Measurements from ENCODE around the gene UGT1A5. TPM values are rescaled to one million over a fixed set of nuclear protein-coding genes. Genes with fewer than 3 reads are reported as not detected.

Gene UGT1A5
- total and polyA plus RNA-seq, 2 experiments from 2014 or later = not detected

DNA sequence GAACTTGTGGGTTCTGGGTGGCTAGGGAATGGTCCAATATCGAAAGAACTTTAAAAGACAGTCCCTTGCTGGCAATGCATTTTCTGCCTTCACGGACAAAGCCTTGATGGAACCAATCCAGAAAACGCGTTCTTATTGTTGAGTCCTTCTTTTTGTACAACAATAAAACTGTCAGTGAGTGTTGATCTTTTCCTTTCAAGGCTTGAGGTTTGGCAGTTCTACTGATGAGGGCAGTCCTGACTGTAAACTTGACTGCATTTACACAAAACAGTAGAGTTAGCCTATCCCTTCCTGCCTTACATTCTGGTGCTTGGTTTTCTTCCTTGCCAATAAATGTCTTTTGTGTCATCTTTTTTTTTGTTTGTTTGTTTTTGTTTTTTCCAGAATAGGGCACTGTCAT, 33.5 kb upstream of the UGT1A5 start:
- H3K27me3 Mint-ChIP-seq (ENCODE audit: insufficient read depth, low read depth, poor library complexity) = peaks cover 4% of the 10 kb centered on the region

More for the DNA sequence above, 33.5 kb upstream of the UGT1A5 start:
- Histone ChIP-seq H3K4me3 (no peak overlapping the region), H3K9me2 (ENCODE audit: insufficient read depth) (no peaks in the 10 kb centered on the region), H3K27ac (ENCODE audit: low read depth) (no peak overlapping the region), H3K4me1 (ENCODE audit: insufficient read depth) (no peaks in the 10 kb centered on the region; the same call in 1 of the 2 replicates), H4K20me1 (replicated peaks; ENCODE audit: insufficient read depth) (no peaks in the 10 kb centered on the region), H3F3A (replicated peaks; ENCODE audit: low read depth) (no peaks in the 10 kb centered on the region), H3K36me3 (ENCODE audit: insufficient read depth) (no peaks in the 10 kb centered on the region), H3K4me2 (no peak overlapping the region), H2AFZ (no peak overlapping the region), H3K79me2 (replicated peaks; ENCODE audit: insufficient read depth) (no peaks in the 10 kb centered on the region), H3K27me3 (ENCODE audit: insufficient read depth) (no peaks in the 10 kb centered on the region)
- no peak for ATAC-seq
- no peaks in the 10 kb centered on the region for H3K36me3 Mint-ChIP-seq (ENCODE audit: low read depth)
- H3K27ac Mint-ChIP-seq = no peak overlapping the region
- TF ChIP-seq JUNB (IDR thresholded peaks at IDR 0.05; ENCODE audit: unreplicated experiment) (no peak), EZH2 (IDR thresholded peaks at IDR 0.05; ENCODE audit: low read depth, unreplicated experiment) (no peak), POLR2AphosphoS5 (IDR thresholded peaks at IDR 0.05; ENCODE audit: low read depth) (no peak), EZH2phosphoT487 (IDR thresholded peaks at IDR 0.05; ENCODE audit: unreplicated experiment) (no peak), ZNF331 (CRISPR knock-in tag; IDR thresholded peaks at IDR 0.05; ENCODE audit: low read depth) (no peak), NANOG (IDR thresholded peaks at IDR 0.05; ENCODE audit: borderline replicate concordance) (no peak), STAT1 (IDR thresholded peaks at IDR 0.05; ENCODE audit: unreplicated experiment) (no peak), CREB1 (CRISPR knock-in tag; IDR thresholded peaks at IDR 0.05; ENCODE audit: low read depth) (no peak), ZNF114 (CRISPR knock-in tag; IDR thresholded peaks at IDR 0.05) (no peak)
- TF ChIP-seq, protein P1, sequence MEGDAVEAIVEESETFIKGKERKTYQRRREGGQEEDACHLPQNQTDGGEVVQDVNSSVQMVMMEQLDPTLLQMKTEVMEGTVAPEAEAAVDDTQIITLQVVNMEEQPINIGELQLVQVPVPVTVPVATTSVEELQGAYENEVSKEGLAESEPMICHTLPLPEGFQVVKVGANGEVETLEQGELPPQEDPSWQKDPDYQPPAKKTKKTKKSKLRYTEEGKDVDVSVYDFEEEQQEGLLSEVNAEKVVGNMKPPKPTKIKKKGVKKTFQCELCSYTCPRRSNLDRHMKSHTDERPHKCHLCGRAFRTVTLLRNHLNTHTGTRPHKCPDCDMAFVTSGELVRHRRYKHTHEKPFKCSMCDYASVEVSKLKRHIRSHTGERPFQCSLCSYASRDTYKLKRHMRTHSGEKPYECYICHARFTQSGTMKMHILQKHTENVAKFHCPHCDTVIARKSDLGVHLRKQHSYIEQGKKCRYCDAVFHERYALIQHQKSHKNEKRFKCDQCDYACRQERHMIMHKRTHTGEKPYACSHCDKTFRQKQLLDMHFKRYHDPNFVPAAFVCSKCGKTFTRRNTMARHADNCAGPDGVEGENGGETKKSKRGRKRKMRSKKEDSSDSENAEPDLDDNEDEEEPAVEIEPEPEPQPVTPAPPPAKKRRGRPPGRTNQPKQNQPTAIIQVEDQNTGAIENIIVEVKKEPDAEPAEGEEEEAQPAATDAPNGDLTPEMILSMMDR (conservative IDR thresholded peaks at IDR 0.05; ENCODE audit: low read depth in 2 of 2) = no peak
- TF ChIP-seq, protein P2, sequence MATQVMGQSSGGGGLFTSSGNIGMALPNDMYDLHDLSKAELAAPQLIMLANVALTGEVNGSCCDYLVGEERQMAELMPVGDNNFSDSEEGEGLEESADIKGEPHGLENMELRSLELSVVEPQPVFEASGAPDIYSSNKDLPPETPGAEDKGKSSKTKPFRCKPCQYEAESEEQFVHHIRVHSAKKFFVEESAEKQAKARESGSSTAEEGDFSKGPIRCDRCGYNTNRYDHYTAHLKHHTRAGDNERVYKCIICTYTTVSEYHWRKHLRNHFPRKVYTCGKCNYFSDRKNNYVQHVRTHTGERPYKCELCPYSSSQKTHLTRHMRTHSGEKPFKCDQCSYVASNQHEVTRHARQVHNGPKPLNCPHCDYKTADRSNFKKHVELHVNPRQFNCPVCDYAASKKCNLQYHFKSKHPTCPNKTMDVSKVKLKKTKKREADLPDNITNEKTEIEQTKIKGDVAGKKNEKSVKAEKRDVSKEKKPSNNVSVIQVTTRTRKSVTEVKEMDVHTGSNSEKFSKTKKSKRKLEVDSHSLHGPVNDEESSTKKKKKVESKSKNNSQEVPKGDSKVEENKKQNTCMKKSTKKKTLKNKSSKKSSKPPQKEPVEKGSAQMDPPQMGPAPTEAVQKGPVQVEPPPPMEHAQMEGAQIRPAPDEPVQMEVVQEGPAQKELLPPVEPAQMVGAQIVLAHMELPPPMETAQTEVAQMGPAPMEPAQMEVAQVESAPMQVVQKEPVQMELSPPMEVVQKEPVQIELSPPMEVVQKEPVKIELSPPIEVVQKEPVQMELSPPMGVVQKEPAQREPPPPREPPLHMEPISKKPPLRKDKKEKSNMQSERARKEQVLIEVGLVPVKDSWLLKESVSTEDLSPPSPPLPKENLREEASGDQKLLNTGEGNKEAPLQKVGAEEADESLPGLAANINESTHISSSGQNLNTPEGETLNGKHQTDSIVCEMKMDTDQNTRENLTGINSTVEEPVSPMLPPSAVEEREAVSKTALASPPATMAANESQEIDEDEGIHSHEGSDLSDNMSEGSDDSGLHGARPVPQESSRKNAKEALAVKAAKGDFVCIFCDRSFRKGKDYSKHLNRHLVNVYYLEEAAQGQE (IDR thresholded peaks at IDR 0.05; ENCODE audit: unreplicated experiment) = no peak
- TF ChIP-seq, protein P3, sequence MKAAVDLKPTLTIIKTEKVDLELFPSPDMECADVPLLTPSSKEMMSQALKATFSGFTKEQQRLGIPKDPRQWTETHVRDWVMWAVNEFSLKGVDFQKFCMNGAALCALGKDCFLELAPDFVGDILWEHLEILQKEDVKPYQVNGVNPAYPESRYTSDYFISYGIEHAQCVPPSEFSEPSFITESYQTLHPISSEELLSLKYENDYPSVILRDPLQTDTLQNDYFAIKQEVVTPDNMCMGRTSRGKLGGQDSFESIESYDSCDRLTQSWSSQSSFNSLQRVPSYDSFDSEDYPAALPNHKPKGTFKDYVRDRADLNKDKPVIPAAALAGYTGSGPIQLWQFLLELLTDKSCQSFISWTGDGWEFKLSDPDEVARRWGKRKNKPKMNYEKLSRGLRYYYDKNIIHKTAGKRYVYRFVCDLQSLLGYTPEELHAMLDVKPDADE (IDR thresholded peaks at IDR 0.05) = no peak
- TF ChIP-seq, protein P4, sequence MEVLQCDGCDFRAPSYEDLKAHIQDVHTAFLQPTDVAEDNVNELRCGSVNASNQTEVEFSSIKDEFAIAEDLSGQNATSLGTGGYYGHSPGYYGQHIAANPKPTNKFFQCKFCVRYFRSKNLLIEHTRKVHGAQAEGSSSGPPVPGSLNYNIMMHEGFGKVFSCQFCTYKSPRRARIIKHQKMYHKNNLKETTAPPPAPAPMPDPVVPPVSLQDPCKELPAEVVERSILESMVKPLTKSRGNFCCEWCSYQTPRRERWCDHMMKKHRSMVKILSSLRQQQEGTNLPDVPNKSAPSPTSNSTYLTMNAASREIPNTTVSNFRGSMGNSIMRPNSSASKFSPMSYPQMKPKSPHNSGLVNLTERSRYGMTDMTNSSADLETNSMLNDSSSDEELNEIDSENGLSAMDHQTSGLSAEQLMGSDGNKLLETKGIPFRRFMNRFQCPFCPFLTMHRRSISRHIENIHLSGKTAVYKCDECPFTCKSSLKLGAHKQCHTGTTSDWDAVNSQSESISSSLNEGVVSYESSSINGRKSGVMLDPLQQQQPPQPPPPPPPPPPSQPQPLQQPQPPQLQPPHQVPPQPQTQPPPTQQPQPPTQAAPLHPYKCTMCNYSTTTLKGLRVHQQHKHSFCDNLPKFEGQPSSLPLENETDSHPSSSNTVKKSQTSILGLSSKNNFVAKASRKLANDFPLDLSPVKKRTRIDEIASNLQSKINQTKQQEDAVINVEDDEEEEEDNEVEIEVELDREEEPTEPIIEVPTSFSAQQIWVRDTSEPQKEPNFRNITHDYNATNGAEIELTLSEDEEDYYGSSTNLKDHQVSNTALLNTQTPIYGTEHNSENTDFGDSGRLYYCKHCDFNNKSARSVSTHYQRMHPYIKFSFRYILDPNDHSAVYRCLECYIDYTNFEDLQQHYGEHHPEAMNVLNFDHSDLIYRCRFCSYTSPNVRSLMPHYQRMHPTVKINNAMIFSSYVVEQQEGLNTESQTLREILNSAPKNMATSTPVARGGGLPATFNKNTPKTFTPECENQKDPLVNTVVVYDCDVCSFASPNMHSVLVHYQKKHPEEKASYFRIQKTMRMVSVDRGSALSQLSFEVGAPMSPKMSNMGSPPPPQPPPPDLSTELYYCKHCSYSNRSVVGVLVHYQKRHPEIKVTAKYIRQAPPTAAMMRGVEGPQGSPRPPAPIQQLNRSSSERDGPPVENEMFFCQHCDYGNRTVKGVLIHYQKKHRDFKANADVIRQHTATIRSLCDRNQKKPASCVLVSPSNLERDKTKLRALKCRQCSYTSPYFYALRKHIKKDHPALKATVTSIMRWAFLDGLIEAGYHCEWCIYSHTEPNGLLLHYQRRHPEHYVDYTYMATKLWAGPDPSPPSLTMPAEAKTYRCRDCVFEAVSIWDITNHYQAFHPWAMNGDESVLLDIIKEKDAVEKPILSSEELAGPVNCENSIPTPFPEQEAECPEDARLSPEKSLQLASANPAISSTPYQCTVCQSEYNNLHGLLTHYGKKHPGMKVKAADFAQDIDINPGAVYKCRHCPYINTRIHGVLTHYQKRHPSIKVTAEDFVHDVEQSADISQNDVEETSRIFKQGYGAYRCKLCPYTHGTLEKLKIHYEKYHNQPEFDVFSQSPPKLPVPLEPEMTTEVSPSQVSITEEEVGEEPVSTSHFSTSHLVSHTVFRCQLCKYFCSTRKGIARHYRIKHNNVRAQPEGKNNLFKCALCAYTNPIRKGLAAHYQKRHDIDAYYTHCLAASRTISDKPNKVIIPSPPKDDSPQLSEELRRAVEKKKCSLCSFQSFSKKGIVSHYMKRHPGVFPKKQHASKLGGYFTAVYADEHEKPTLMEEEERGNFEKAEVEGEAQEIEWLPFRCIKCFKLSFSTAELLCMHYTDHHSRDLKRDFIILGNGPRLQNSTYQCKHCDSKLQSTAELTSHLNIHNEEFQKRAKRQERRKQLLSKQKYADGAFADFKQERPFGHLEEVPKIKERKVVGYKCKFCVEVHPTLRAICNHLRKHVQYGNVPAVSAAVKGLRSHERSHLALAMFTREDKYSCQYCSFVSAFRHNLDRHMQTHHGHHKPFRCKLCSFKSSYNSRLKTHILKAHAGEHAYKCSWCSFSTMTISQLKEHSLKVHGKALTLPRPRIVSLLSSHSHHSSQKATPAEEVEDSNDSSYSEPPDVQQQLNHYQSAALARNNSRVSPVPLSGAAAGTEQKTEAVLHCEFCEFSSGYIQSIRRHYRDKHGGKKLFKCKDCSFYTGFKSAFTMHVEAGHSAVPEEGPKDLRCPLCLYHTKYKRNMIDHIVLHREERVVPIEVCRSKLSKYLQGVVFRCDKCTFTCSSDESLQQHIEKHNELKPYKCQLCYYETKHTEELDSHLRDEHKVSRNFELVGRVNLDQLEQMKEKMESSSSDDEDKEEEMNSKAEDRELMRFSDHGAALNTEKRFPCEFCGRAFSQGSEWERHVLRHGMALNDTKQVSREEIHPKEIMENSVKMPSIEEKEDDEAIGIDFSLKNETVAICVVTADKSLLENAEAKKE (CRISPR knock-in tag; IDR thresholded peaks at IDR 0.05) = no peak
- no peaks in the 10 kb centered on the region; the same call in 2 of the 3 replicates for H3K9me3 Mint-ChIP-seq
- H3K4me3 Mint-ChIP-seq = no peak overlapping the region
- DNase-seq (ENCODE audit: low spot score) = no peak
- peaks cover 6% of the 10 kb centered on the region; the same call in 2 of the 3 replicates for H3K4me1 Mint-ChIP-seq

Data from GM23338 (cell line).